IPS-NIHi11 (cell line): ENCODE data around the gene SPIB.
"Not testable (repeated sequence)": the region's sequence is repeated elsewhere in the genome, so short reads cannot be mapped to it uniquely, and the experiment has no call there.

Experiments
- DNase-seq: peaks from one replicate; pipeline ENCODE4 v3.0.0; 2012; ENCODE audit warnings: mixed read lengths, low spot score

The SPIB gene

DNA sequence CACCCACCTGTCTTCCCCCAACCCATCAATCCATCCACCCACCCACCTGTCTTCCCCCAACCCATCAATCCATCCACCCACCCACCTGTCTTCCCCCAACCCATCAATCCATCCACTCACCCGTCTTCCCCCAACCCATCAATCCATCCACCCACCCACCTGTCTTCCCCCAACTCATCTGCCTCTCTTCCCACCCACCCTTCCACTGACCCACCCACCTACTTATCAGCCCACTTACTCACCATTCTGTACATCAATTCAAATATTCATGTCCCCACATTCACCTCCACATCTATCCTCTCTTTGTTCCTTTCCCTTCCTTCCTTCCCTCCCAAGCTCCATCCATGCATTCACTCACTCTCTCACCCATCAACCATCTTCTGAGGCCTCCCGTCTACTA, 20.4 kb downstream of the SPIB start:
- DNase-seq: not testable (repeated sequence)

DNA sequence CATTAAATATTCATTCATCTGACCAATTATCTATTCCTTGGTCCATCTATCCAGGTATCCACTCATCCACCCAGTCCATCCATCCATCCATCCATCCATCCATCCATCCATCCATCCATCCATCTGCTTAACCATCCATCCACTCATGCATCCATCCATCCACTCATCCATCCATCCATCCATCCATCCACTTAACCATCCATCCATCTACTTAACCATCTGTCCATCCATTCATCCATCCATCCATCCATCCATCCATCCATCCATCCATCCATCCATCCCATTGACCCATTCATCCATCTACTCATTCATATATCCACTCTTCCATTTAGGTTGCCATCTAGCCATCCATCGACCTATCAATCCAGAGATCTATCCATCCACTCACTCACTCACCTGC, 25.3 kb downstream of the SPIB start:
- DNase-seq: no peak

DNA sequence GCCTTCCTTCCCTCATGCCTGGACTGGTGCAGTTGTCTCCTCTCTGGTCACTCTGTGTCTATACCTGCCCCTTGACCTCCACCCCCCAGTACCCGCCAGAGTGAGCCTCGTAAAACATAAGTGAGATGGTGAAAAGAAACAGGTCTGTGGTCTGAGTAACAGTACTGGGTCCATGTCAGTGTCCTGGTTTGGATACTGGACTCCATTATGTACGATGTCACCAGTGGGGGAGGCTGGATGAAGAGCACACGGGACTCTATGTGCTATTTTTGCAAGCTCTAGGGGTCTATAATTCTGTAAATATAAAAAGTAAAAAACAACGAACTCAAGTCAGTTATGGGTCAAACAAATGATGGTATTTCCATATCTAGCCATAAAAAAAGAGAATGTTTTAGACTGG, 28.3 kb downstream of the SPIB start:
- DNase-seq: no peak

DNA sequence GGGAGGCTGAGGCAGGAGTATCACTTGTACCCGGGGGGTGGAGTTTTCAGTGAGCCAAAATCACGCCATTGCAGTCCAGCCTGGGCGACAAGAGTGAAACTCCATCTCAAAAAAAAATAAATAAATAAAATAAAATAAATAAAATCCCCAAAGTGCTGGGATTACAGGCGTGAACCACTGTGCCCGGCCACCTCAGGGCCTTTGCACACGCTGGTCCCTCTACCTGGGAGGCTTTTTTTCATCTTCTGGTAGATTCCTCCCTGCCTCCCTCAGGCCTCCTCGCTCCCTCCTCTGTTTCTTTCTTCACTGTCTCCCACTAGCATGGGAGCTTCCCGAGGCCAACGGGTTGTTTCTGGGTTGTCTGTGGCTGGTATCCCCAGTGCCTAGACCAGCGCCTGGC, 29.0 kb downstream of the SPIB start:
- DNase-seq: no peak

DNA sequence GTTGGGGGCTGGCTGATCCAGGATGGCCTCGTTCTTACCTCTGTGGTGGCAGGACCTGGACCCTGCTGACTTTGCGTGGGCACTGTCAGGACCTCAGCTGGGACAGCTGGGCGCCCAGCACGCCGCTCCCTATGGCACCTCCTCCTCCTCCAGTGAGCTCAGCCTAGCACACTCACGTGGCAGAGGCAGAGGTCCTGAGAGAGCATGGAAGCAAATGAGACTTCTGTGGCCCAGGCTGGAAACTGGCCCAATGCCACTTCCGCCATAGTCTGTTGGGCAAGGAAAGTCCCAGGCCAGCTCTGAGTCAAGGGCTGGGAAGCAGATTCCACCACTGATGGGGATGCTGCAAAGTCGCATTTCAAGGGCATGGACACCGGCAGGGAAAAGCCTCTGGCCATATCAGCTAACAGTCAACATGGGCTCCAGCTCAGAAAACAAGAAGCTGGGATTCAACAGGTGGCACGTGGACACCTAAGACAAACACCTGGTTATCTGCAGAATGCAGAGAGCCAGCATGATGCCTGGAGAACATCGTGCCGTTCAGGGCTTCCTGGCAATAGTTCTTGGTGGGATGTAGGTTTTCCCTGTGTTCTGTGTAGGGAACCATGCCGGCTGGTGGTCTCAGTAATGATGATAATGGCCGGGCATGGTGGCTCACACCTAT, 30.6 kb downstream of the SPIB start:
- no peak for DNase-seq

DNA sequence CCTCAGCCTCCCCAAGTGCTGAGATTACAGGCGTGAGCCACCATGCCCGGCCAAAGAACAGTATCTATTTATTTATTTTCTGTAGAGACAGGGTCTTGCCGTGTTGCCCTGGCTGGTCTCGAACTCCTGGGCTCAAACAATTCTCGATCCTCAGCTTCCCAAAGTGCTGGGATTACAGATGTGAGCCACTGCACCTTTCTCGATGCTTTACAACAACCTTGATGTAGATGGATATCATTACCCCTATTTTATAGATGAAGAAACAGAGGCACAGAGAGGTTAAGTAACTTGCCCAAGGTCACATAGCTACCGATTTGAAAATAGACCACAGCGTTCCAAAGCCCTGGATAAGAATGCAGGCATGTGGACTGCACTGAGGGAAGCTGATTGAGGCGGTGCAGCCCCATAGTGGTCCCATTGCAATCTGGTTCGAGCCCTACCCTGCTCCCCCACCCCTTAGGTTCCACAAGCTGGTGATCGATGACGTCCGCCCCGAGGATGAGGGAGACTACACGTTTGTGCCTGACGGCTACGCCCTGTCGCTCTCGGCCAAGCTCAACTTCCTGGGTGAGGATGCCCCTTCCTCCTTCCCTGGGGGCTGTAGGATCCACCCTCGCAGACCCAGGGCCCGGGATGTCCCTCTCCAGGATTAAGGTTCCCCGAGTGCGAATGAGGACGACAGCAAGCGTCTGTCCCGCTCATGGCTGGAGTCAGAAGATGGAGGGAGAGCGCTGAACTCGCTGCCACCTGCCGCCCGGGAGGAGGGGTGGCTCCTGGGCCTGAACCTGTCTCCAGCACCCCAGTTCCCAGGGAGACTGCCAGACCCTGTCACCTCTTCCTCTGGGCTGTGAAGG, 31.9 kb downstream of the SPIB start:
- DNase-seq: no peak

DNA sequence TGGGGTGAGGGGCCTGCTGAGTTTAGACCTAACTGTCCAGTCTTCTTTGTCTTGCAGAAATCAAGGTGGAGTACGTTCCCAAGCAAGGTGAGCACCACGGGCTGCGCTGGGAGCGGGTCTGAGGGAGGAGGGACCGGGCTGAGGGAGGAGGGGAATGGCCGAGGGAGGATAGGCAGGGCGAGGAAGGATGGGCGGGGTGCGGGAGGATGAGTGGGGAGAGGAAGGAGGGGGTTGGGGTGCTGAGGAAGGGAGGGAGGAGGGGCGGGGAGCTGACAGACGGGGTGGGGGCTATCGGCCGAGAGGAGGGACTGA, 32.4 kb downstream of the SPIB start:
- no peak for DNase-seq

DNA sequence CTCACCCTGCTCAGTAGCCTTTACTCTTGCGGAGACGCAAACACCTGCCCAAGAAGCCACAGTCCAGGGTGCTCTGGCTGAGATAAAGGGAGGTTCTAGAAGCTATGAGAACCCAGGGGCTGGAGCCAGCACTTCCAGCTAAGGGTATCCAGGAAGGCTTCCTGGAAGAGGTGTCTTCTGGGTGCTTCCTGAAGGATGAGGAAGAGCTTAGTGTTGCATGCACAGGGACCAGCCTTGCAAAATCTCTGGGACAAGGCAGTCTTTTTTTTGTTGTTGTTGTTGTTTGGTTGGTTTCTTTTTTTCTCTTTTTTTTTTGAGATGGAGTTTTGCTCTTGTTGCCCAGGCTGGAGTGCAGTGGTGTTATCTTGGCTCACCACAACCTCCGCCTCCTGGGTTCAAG, 34.5 kb downstream of the SPIB start:
- DNase-seq: no peak

DNA sequence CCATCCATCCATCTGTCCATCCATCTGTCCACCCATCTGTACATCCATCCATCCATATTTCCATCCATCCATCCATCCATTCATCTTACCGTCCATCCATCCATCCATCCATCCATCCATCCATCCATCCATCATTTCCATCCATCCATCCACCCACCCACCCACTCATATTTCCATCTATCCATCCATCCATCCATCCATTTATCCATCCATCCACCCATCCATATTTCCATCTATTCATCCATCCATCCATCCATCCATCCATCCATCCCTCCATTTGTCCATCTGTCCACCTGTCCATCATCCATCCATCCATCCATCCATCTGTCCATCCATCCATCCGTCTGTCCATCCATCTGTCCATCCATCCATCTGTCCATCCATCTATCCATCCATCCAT, 37.3 kb downstream of the SPIB start:
- DNase-seq: no peak

DNA sequence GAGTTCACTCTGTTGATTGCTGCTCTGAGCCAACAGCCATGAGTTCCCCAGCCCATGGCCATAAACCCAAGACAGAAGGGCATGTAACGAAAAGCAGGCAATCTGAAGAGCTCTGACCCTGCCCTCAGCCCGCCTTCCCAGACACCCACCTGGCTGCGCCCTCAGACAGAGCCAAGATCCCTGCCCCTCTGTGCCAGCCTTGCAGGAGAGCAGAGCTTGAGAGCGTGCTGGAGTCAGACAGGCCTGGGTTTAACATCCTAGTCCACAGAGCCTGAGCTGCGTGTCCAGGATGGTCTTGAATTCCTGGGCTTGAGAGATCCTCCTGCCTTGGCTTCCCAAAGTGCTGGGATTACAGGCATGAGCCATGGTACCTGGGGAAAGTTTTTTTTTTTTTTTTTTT, 38.6 kb downstream of the SPIB start:
- DNase-seq: no peak

DNA sequence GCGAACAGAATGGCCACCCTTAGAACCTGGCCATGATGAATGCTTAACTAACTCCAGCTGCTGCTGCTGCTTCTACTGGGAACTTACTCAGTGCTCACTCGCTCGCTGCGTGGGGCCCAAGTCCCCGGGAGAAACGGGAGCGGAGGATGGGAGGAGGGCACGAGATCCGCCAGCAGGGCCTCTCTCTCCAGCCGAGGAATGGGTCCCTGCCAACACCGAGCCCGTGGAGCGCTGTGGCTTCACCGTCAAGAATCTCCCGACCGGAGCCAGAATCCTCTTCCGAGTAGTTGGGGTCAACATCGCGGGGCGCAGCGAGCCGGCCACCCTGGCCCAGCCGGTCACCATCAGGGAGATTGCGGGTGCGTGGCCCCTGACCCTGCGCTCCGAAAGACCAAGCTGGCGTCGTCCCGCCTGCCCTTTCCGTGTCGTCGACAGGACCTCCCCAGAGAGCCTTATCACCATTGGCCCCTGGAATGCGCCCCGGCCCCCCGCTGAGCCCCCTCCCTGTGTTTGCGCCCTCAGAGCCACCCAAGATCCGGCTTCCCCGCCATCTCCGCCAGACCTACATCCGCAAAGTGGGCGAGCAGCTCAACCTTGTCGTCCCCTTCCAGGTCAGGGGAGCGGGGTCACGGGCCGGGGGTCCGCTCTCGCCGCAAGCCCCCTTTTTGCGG, 39.8 kb downstream of the SPIB start:
- no peak for DNase-seq

DNA sequence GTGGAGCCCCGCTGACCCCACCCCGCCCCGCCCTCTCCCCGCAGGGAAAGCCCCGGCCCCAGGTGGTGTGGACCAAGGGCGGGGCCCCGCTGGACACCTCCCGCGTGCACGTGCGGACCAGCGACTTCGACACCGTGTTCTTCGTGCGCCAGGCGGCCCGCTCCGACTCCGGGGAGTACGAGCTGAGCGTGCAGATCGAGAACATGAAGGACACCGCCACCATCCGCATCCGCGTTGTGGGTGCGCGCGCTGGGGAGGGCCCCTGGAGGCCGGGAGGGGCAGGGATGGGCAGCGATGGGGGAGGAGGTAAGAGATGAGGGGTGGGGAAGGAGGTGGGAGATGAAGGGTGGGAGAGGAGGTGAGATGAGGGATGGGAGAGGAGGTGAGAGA, 40.3 kb downstream of the SPIB start:
- DNase-seq: no peak

DNA sequence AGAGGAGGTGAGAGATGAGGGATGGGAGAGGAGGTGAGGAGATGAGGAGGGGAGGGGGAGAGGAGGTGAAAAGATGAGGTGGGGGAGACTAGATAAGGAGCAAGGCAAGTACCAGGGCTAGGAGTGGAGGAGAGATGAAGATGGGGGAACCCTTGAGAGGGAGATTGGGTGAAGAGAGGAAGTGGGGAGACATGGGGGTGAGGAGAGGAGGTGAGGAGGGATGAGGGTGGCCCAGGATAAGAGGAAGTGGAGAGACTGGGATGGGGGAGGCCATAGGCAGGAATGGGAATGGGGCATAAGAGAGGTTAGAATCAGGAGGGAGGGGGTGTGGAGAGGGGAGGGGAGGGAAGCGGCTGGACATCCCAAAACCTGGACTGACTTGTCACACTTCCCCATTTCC, 40.9 kb downstream of the SPIB start:
- no peak for DNase-seq

DNA sequence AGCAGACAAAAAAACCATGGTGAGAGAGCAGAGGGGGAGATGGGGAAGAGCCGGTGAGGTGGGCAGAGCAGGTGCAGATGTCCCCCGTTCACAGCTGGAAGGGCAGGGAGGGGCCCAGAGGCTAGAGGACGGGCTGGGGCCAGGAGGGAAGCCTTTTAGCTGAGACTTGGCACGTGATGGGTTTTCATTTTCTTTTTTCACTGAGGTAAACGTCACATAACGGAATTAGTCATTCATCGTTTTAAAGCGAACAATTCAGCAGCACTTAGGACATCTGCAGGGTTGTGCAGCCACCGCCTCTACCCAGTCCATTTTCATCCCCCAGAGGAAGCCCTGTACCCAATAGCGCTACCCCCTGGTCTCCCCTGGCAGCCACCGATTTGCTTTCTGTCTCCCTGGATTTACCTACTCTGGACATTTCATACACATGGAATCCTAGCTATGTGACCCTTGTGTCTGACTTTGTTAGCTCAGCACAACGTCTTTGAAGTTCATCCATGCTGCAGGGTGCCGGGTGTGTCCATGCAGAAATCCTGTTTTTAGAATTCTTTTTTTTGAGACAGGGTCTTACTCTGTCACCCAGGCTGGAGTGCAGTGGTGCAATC, 41.5 kb downstream of the SPIB start:
- no peak for DNase-seq

DNA sequence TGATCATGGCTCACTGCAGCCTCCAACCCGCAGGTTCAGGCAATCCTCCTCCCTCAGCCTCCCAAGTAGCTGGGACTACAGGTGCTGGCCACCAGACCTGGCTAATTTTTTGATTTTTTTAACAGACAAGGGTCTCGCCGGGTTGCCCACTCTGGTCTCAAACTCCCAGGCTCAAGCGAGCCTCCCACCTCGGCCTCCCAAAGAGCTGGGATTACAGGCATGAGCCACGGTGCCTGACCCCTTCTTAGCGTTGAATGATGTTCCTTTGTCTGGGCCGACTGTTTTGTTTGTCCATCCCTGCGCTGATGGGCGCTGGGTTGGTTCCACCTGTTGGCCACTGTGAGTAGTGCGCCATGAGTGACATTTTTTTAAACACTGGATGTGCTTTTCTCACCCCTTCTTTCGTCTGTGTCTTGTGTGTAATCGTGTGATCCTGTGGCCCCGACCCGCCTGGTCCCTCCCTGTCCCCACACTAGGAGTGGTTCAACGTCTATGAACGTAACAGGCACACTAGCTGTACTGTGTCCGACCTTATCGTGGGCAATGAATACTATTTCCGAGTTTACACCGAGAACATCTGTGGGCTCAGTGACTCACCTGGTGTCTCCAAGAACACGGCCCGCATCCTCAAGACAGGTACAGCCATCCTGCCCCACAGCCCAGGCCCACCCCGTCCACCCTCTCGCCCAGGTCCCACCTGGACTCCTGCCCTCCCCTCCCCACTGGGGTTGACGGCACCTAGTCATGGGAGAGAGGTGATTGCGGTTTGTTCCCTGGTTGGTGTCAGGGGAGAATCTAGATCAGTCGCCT, 42.5 kb downstream of the SPIB start:
- peak; percentile 93 for DNase-seq

DNA sequence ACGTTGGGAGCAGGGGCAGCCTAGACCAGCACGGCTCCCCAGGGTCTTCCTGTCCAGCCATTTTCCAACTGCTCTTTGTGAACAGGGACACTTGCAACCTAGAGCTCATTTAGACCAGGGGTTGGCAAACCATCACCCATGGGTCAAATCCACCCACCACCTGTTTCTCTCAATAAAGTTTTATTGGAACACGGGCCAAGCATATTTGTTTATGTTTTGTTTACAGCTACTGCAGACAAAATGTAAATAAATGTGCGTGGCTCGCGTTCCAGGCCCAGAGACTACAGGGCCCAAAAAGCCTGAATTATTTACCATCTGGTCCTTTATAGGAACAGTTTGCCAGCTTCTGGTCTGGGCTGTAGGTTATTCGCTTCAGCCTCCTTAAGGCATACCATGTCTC, 44.2 kb downstream of the SPIB start:
- no peak for DNase-seq

DNA sequence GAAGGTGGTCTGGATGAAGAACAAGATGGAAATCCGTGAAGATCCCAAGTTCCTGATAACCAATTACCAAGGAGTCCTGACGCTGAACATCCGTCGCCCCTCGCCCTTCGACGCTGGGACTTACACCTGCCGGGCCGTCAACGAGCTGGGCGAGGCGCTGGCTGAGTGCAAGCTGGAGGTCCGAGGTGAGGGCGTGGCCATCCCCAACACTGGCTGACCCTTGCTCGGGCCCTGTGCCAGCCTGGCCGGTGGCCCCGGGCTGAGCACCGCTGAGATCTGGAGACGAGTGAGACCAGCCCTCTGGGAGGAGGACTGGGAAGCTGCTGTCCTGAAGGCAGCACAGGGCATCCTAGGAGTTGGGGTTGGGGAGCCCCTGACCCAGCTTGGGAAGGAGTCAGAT, 45.6 kb downstream of the SPIB start:
- DNase-seq: no peak

DNA sequence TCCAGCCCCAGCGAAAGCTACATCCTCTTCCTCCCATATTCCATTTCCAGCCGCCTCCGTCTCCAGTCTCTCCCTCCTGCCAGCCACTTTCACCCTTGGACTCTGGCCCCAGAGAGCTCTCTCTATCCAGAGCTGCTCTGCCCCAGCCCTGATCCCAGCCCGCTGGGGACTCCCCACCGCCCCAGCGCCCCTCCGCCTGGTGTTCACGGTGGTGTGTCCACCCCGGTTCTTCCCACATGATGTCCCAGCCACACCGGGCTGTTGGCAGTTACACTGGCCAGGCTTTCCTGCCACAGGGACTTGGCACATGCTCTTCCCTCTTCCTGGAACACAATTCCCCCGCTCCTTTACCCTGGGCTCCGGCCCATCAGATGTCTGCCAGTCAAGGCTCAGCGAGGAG, 46.3 kb downstream of the SPIB start:
- DNase-seq: no peak

DNA sequence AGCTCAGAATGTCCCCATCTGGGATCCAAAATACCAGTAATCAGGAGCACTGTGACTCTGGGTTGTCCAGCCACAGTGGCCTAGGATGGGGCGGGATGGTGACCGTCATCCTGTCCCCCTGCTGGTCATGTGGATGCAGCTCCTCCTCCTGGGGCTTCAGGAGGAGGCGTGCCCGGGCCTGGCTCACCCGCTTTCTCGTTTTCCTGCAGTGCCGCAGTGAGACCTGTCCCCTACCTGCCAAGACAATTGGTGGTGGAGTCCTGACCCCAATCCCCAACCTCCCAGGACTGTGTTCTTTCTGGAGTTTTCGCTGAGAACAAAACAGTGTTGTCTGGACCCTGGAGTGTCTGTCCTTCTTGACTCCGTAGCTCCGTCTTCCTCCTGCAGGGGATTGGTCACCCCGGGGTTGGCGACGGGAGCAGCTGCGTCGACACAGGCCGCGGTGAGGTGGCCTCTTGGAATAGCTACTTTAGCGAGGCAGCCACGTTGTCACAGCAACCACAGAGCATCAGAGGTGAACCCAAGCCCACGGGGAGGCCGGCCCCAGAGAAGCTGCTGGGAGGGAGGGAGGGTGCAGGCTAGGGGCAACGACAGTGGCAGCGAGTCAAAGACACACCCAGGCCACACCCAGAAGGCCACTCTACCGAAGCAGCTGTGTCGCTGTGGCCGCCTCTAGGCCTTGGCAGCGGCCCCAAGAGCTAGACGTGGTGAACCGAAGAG, 47.4 kb downstream of the SPIB start:
- peak; percentile 81 for DNase-seq

DNA sequence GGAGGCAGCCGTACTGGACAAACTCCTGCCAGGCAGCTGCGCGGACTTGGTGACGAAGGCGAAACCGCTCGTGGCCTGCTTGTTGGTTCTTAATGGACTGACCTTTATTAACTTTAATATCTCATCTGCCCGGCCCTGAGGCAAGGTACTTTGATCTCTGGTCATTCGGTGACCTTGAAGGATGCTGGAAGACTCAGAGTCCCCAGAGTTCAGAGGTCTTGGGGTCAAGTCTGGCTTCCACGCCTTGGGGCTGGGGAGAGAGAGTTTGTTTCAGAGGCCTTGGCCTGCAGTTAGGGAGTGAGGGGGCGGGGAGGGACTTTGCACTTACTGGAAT, 47.9 kb downstream of the SPIB start:
- no peak for DNase-seq

DNA sequence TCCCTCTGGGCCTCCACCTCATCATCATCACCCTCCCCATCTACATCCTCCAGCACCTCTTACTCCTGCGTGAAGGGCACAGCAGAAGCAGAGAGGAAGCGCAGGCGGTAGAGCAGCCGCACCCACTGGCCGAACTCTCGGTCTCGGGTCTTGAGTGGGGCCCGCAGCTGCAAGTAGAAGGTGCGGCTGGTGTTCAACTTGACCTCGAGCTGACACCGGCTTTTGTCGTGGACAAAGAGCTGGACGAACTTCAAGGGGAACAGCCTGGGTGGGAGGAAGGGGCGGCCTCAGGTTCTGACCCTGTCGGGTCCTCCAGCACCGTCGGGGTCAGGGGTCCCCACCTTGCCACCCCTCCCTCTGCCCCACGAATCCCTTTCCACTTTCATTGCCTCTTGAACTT, 48.8 kb downstream of the SPIB start:
- DNase-seq: no peak

DNA sequence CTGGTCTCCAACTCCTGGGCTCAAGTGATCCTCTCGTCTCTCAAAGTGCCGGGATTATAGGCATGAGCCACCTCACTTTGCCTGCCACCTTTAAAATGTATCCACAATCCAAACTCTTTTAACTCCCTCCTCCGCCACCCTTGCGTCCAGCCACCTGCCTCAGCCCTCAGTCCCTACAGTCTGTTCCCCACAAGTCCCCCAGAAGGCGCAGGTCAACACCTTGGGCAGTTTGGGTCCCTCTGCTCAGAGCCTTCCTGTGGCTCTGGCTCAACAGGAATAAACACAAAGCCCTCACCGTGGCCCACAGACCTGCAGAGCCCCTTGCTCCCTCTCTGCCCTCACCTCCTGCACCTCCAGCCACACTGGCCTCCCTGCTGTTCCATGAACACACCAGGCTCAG, 50.1 kb downstream of the SPIB start:
- no peak for DNase-seq
